HTERT RPE-1 (cell line): ENCODE data around the gene OSBPL8.

Experiments used
- in situ Hi-C: fragments of 300-500 bp; cut with MboI; formaldehyde crosslinking; loops from 4 replicates; pipeline ENCODE4 v1.14.3; 2020; ENCODE audit warnings: low sequenced_read_pairs

The OSBPL8 gene

DNA sequence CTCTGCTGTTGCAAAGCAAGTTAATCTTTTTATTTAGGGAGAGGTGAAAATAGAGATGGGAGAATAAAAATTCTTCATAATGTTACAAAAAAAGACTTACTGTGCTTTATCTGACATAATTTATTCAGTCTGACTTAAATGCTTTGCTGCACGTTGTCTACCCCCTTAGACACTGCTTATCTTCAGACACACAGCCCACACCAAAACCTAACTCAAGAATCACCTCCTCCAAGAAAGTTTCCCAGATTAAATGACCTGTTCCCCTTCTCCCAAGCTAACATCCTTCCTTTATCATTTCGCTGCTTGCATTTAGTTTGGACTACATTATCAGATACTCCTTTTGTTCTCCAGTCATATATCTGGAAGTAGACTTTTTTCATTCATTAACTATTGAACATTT is 3.8 kb downstream of the OSBPL8 start:
- in situ Hi-C loops = no loop called here

DNA sequence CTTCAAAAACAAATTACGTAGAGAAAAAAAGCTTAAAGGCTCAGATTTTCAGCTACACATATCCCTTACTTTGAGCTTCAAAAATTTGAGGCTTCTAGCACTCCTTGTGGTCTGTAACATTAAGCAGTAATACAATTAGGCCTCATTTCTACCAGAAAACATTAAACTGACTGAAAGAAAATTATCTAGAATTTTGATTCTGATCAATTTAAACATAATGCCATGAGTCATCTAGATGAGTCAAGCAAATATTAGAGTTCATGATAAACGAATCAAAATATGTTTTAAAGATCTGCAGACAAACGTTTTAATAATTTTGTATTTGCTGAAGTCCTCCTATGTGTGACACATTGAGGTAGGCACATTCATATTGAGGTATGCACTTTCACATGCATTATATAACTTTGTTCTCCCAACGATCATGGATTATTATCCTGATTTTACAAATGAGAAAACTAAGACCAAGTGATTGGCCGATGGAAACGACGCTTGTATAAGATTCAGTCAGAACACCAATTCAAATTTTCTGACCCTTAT is 4.3 kb downstream of the OSBPL8 start:
- in situ Hi-C loops = no loop called here

DNA sequence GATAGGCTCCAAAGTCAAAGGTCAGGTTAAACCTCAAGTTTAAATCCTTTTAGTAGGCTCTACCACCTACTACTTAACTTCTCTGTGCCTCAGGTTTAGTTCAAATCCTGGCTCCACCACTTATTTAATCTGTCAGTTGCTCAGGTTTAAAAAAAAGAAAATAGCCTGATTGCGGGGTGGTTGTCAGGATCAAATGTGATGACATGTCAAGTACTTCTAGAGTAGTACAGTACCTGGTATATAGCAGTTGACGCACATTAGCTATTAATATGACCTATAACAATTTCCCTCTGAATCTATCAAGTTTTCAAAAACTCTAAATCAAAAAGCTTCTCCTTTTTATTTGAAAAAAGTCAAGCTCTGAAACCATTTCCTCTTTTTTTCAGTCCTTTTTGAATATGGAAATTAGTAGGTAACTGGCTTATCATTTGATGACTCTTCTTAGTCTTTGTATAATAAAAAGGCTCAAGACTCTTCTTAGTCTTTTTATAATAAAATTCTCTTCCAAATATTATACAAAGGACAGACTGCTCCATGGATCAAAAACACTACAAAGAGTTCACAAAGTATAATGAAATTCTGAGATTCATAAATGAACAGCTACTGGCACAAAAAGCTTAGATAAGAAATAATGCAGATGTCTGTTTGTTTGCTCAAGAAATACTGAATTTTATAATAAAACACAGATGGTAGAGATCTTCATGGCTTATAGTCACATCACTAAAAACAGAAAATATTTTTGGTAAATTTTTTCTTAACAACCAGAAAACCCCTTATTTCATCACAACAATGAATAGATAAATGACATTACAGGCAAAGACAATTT is 5.0 kb downstream of the OSBPL8 start:
- in situ Hi-C loops = no loop called here

DNA sequence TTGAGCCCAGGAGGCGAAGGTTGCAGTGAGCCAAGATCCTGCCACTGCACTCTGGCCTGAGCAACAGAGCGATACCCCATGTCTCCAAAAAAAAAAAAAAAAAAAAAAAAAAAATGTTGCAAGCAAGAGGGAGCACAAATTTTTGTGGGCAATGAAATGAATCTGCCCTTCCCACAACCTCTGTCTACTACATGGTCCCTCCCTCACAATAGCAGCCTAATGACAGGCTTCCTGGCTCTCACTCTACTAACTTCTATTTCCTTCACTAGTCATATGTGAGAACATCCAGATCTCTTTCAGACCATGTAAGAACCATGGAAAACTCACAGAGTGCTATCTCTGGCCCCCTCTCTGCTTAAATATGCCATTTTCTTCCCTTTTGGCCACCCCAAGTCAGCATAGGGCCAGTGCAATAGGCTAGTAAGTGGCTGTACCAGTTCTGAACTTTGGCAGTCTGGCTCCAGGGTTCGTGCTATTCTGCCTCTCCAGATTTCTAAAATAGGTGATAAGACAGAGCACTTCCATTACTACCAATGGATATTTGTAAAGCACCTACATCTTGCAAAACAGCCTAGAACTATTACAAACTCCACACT is 7.1 kb downstream of the OSBPL8 start:
- in situ Hi-C loops = no loop called here

DNA sequence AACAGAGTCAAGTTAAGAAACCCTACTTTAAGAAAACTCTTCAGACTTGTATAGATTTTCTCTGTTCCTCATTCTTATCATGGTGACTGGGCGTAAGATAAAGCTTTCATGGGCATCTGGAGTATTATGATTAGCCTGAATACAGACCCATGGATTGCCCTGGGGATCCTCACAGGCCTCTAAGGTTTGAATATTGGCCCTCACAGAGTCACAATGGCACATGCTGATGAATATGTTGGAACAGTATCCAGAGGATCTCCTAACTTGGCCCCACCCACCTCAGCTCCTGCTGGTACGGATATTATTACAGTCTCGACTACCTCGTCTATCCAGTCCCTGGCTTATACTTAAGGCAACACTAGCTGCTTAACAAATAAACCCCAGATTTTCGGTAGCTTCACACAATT is 8.1 kb downstream of the OSBPL8 start:
- in situ Hi-C loops = no loop called here

DNA sequence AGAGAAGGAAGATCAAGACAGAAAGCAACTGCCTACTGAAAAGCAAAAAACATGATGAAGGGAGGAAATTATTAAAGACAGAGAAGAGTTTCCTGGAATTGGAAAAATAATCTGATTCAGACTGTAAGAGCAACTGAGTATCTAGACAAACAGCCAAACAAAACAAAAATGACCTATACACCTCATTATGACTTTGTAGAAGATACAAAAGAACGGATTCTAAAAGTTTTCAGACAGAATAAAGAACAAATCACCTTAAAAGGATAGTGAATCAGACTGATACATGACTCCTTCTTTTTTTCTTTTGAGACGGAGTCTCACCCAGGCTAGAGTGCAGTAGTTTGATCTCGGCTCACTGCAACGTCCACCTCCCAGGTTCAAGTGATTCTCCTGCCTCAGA is 10.4 kb downstream of the OSBPL8 start:
- in situ Hi-C loops = no loop called here

DNA sequence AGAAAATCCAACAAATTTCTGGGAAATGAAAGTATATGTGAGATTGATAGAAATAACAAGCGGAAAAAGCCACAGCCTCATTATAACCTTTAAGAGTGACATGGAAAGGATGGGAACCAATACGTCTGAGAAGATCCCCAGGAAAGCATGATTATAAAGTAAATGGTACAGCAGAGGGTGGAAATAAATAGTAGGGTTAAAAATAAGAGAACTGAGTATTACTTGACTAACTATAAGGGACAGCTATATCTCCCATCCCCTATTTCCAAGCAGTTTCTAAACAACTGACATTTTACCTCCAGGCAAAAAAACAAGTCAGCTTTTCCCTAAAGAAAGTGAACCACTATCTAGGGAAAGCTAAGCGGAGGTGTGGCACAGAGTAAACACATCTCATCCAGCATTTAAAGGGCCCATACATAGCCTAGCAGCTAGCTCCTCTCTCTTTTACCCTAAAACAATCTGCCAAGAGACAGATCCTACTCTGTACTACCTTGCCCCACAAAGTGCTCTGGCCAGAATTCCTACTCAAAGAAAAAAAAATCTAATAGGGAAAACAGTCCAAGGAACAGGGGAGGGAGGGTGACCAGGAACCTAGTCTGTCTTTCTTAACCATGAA is 11.2 kb downstream of the OSBPL8 start:
- in situ Hi-C loops = no loop called here

DNA sequence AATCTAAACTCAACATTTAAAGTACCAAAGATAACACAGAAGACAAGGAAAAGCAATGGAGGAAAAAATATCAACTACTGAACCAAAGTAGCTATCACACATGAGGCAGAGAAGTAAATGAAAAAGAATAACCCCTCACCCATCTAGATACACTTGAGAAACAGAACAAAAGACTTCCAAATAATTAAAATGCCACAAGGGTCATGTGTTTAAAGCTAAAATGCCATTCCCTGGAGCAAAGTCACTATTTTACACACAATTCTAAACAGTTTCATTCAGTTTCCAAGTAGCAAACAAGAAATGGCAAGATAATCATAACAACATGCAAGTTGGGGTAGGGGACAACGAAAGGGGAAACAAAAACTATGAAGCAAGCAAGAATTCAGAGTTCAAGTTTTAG is 12.0 kb downstream of the OSBPL8 start:
- in situ Hi-C loops = no loop called here

DNA sequence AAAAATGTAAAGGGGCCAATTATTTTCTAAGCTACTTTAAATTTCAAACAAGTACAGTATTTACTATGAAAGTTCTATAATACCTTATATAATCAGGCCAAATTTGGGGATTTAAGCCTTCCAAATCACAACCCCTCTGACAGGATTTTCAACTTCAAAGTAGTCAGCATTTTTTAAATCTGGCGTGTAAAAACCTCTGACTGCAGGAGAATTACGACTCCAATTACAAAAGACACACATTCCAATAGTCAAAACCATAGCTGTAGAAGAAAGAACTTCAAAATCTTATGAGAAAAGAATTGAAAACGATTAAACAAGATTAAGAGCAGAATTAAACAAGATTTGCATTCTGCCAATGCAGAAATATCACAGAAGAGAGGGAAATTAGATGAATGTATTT is 12.7 kb downstream of the OSBPL8 start:
- in situ Hi-C loops = no loop called here

DNA sequence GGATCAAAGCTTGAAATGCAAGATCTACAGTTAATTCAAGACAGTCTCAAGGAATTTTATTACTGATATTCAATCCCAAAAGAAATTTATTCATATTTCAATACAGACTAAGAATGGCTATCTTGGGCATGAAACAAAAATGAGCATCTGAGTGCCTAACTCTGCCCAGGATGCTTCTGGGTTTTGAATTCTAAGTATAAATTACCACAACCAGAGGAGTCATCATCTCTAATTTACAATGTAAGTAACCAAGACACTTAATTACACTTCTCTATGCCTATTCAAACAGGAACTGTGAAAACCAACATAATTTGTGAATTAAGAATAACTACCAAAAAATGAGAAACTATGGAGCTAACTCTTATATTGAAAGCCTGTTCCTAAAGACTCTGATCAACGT is 14.1 kb downstream of the OSBPL8 start:
- in situ Hi-C loops = no loop called here

DNA sequence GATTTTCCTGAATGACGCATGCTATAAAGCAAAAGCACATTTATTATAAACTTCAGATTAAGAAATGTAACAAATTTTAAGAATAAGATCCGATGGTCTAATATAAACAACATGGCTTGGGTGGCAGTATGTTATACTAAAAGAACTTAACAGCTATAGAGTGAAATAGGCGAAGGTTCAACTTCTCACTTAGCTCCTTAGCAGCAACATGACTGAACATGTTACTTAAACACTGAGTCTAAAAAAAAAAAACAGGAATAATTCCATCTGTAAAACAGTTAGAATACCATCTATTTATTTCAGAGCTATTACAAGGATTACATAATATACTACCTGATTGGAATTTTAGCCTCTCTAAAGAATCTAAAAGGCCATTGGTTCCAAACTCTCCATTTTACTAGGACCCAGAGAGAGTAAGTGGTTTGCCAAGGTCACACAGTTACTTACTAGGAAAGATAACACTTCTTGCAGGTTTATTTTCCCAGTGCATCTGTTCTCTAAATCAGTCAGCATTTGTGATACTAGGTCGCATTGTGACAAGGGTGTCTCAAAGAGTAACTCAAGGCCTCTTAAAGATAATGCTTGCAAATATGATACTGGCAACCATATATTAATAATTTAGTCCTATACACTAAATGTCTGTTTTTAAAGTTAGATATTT is 14.8 kb downstream of the OSBPL8 start:
- in situ Hi-C loops = no loop called here

DNA sequence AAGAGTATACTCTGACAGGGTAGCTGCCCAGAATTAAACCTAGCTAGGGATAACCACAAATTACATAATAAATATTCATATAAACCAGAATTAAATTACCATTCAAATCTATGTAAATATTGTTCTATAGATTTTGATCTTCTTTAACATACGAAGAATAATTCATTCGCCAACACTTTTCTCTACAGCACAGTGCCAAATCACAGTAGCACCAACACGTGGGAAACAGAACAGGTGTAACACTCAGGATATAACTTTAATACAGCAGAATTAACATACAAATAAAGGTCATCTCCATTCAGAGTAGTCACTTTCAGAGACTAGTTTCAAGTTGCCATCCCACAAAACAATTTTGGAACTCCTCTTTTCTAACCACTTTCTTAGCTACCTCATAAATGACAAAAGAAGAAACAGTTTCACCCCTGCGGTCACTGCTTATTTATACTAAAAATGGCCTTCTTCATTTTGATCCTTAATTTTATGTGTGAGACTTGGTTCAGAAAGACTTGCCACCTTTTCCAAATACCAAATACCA is 15.7 kb downstream of the OSBPL8 start:
- in situ Hi-C loops = no loop called here

DNA sequence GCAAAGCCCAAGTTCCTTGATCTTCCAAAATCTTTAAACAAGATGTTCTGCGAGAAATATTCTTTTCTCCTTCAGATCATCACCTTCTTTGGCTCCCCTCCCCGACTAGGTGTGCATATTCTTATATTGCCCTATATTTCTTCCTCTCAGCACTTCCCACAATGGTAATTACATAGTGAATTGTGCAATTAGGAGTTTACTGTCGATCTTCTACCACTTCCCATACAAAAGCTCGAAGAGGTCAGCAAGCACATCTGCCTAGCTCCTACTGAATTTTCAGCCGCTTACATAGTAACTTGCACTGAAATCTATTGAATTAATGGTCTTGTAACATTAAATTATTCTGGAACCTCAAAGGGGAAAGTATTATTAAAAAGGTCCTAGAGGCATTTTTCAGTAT is 16.7 kb downstream of the OSBPL8 start:
- in situ Hi-C loops = no loop called here

DNA sequence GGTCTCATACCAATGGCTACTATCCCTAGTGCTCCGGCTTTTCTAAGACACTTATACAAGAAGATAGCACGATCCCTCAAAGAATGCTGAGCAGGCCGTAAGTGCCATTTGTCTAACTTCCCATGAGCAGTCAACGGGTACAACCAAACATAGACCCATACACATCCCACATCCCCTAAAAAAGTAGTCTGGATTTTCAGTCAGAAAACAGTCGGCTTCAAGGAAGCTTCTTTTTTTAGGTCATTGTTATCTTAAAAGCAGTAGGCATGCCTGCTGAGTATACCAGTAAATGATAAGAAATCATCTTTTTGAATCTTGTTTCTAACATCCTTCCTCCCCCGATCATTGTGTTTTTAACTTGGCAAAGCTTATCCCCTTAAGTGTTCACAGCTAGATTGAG is 19.8 kb downstream of the OSBPL8 start:
- in situ Hi-C loops = no loop called here

DNA sequence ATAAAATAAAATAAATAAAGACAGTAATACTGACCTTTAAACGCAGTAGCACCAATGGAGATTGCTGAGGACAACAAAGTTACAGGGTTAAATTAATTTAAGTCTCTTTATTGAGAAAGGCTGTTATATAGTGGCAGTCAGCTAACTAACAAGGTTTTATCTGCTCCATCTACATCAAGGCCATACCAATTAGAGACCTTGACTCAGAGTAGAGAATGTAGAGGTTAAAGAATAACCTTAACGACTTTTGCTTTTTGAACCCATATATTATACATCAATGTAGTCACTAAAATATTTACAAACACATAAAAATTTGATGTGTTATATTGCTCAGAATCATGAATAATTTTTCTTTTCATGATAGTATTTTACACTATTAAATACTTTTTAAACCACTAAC is 21.6 kb downstream of the OSBPL8 start:
- in situ Hi-C loops = no loop called here

DNA sequence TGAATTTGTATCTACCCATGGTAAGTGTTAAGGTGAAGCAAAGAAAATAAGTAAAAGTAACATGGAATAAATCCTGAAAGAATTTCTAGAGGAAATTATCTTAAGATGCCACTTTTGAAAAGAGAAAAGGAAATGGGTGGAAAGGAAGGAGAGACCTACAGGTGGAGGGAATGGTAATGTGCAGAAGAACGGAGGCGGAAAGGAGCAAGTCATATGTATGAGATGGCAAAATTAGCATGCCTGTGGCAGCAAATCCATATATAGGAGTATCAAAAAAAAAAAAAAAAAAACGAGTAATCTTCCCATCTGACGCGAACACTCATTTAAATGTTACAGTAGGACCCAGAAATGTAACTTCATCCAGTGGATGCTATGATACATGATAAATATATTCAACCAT is 23.0 kb downstream of the OSBPL8 start:
- in situ Hi-C loops = no loop called here

DNA sequence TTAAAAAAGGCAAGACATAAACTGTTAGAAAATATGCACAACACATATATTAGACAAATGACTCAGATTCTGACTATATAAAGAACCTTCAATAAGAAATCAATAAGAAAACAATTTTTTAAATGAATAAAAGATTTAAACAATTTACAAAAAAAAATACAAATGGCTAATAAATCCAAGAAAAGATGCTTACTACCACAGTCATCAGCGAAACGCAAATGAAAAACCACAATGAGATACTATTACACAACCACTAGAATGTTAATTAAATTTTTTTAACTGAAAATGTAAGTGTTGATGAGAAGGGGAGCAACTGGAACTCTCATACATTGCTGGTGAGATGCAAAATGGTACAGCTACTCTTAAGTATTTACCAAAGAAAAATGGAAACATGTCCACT is 24.4 kb downstream of the OSBPL8 start:
- in situ Hi-C loops = no loop called here

DNA sequence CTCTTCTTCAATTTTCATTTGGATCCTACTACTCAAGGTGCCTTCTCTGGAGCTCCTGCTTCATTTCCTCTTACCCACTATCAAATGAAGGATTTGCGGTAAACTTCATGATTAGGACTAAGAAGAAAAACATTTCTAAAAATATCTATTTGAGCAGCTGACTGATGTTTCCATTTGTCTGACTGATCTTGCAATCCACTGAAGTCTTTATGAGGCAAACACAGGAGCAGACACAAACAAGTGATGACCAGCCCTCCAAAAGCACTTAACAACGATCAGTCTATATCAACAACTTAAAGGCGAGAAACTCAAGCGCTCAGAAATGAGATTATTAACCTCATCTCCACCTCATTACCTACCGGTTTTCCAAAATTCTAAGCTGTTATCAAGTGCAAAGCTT is 26.2 kb downstream of the OSBPL8 start:
- in situ Hi-C loops = no loop called here

DNA sequence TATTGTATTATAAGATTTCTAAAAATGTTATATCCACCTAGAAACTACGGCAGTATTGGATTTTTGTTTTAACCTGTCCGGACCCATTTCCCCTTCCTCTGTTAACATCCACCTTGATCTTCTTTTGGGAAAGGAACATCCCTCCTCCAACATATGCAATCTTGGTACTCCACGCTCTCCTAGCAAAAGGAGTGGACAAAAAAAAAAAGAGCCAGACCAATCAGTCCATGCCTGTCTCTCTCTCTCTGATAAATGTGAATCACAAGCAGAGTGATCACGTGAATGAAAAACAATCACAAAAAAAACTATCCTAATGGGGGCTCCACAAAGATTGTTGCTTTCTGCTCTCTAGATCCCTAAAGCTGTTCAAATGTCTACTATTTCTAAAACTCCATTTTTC is 27.1 kb downstream of the OSBPL8 start:
- in situ Hi-C loops = no loop called here

DNA sequence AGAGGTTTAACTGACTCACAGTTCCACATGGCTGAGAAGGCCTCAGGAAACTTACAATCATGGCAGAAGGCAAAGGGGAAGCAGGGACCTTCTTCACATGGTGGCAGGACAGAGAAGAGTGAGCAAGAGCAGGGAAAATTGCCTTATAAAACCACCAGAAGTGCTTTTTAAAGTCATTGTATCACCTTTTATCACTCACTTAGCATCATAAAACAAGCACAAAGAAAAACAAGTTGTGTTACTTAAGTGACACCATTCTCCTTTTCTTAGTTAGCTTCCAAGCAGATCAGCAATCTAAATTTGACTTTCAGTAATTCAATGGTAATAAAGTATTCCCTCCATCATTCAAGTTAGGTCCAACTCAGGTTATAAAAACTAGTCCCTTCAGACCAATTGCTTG is 28.5 kb downstream of the OSBPL8 start:
- in situ Hi-C loops = no loop called here

DNA sequence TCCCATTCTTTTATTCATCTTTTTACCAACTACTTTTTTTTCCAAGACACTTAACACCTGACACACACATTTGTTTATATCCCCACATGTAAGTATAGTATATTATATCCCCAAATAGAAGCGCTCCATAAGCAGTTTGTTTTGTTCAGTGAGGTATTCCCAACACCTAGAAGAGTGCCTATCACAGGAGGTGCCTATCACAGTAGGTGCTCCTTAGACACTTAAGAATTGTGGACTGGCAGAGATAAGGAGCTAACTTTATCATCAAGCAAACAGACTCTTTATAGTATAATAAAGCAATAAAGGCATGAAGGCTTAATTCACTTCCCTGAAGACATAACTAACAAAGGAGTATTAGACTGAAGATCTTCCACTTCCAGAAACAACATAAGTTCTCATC is 29.1 kb downstream of the OSBPL8 start:
- in situ Hi-C loops = no loop called here
